NB4 (cell line): Measurements from ENCODE around the gene NT5DC1.

Source experiments
- POLR2A ChIP-seq: IDR thresholded peaks from 2 replicates; pipeline ENCODE4 v1.6.1; 2011; ENCODE audit warnings: mild to moderate bottlenecking; ENCODE audit not compliant: insufficient read length; ENCODE audit errors: extremely low read depth
- TF ChIP-seq, protein P1 (sequence below): IDR thresholded peaks from one replicate; pipeline ENCODE4 v1.5.1; 2012; ENCODE audit warnings: low read depth, low read length

- TF ChIP-seq, protein P1, sequence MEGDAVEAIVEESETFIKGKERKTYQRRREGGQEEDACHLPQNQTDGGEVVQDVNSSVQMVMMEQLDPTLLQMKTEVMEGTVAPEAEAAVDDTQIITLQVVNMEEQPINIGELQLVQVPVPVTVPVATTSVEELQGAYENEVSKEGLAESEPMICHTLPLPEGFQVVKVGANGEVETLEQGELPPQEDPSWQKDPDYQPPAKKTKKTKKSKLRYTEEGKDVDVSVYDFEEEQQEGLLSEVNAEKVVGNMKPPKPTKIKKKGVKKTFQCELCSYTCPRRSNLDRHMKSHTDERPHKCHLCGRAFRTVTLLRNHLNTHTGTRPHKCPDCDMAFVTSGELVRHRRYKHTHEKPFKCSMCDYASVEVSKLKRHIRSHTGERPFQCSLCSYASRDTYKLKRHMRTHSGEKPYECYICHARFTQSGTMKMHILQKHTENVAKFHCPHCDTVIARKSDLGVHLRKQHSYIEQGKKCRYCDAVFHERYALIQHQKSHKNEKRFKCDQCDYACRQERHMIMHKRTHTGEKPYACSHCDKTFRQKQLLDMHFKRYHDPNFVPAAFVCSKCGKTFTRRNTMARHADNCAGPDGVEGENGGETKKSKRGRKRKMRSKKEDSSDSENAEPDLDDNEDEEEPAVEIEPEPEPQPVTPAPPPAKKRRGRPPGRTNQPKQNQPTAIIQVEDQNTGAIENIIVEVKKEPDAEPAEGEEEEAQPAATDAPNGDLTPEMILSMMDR: no peak
- TF ChIP-seq POLR2A: no peak
Measured at GRCh38 chr6:116126032-116126431, 25.4 kb downstream of the NT5DC1 start, which contains the start of gene COL10A1.
